Mesenchymal stem cell (in vitro differentiated cells and primary cell): ENCODE results near the gene BMPR1A.

Experiments
- DNase-seq: peaks from one replicate; pipeline ENCODE4 v3.0.0-alpha.2; 2013
- H2AFZ ChIP-seq: one replicate; pipeline ENCODE4 v1.6.1; 2013; ENCODE audit warnings: low read depth, mild to moderate bottlenecking, control low read depth, inconsistent platforms, low read length, moderate library complexity
- H2AK5ac ChIP-seq: 2 replicates; pipeline ENCODE4 v1.6.1; 2013; ENCODE audit warnings: low read length, moderate library complexity, mild to moderate bottlenecking, inconsistent platforms; ENCODE audit not compliant: severe bottlenecking
- H2BK120ac ChIP-seq: one replicate; pipeline ENCODE4 v1.6.1; 2013; ENCODE audit warnings: low read depth, mild to moderate bottlenecking, inconsistent platforms, low read length, moderate library complexity
- H2BK12ac ChIP-seq, 2 experiments: one replicate each; pipeline ENCODE4 v1.6.1; 2013; ENCODE audit warnings: inconsistent platforms in 2 of 2, low read length in 2 of 2, mild to moderate bottlenecking in 2 of 2, moderate library complexity in 2 of 2, control low read depth in 1 of 2
- H2BK15ac ChIP-seq: one replicate; pipeline ENCODE4 v1.6.1; 2013; ENCODE audit warnings: mild to moderate bottlenecking, low read depth, inconsistent platforms; ENCODE audit not compliant: poor library complexity, severe bottlenecking
- H2BK5ac ChIP-seq: 2 replicates; pipeline ENCODE4 v1.6.1; 2013; ENCODE audit warnings: low read depth, mild to moderate bottlenecking, low read length, control low read depth, inconsistent platforms; ENCODE audit not compliant: poor library complexity, severe bottlenecking
- H3K14ac ChIP-seq, 2 experiments: one replicate each; pipeline ENCODE4 v1.6.1; 2013; ENCODE audit warnings: inconsistent platforms in 2 of 2, low read length in 2 of 2, control low read depth in 1 of 2, mild to moderate bottlenecking in 1 of 2, moderate library complexity in 1 of 2
- H3K18ac ChIP-seq, 2 experiments: one replicate each; pipeline ENCODE4 v1.6.1; 2013; ENCODE audit warnings: inconsistent platforms in 2 of 2, low read length in 2 of 2, control low read depth in 1 of 2, low read depth in 1 of 2, mild to moderate bottlenecking in 1 of 2
- H3K23ac ChIP-seq, 2 experiments: one replicate each; pipeline ENCODE4 v1.6.1; 2013; ENCODE audit warnings: inconsistent platforms in 2 of 2, low read length in 2 of 2, mild to moderate bottlenecking in 2 of 2, moderate library complexity in 2 of 2, control low read depth in 1 of 2
- H3K27ac ChIP-seq: 2 replicates; pipeline ENCODE4 v1.5.1; 2013; ENCODE audit warnings: mild to moderate bottlenecking, moderate library complexity, low read length, control low read depth, inconsistent platforms; ENCODE audit not compliant: poor library complexity, severe bottlenecking
- H3K27me3 ChIP-seq, 2 experiments: 2 replicates each; pipeline versions ENCODE4 v1.6.1 to v1.7.0; 2013; ENCODE audit warnings: low read length in 2 of 2, mild to moderate bottlenecking in 2 of 2, moderate library complexity in 2 of 2, control low read depth in 1 of 2, inconsistent platforms in 1 of 2; ENCODE audit not compliant: control insufficient read depth in 1 of 2, insufficient read depth in 1 of 2
- H3K36me3 ChIP-seq, 2 experiments: 2 replicates each; pipeline versions ENCODE4 v1.6.1 to v1.7.0; 2013; ENCODE audit warnings: low read length in 2 of 2, control low read depth in 1 of 2, inconsistent platforms in 1 of 2, low read depth in 1 of 2, mild to moderate bottlenecking in 1 of 2; ENCODE audit not compliant: insufficient read depth in 2 of 2, control insufficient read depth in 1 of 2
- H3K4ac ChIP-seq, 2 experiments: one replicate each; pipeline ENCODE4 v1.6.1; 2013; ENCODE audit warnings: inconsistent platforms in 2 of 2, low read length in 2 of 2, mild to moderate bottlenecking in 2 of 2, moderate library complexity in 2 of 2, control low read depth in 1 of 2, low read depth in 1 of 2
- H3K4me1 ChIP-seq: 2 replicates; pipeline ENCODE4 v1.6.1; 2013; ENCODE audit warnings: low read depth, low read length, control low read depth; ENCODE audit not compliant: control insufficient read depth, insufficient read depth
- H3K4me2 ChIP-seq: 2 replicates; pipeline ENCODE4 v1.6.1; 2013; ENCODE audit warnings: low read length, mild to moderate bottlenecking, inconsistent platforms; ENCODE audit not compliant: poor library complexity, severe bottlenecking
- H3K4me3 ChIP-seq, 2 experiments: 2 replicates each; pipeline versions ENCODE4 v1.5.1 to v1.7.0; 2013; ENCODE audit warnings: low read length in 2 of 2, mild to moderate bottlenecking in 2 of 2, control low read depth in 1 of 2, low read depth in 1 of 2; ENCODE audit not compliant: insufficient read depth in 1 of 2
- H3K79me1 ChIP-seq: replicated peaks from 2 replicates; pipeline ENCODE4 v1.6.1; 2013; ENCODE audit warnings: mild to moderate bottlenecking, control low read depth, low read length, inconsistent platforms; ENCODE audit not compliant: poor library complexity, severe bottlenecking
- H3K9ac ChIP-seq: 2 replicates; pipeline ENCODE4 v1.7.0; 2013; ENCODE audit warnings: mild to moderate bottlenecking, low read length, moderate library complexity
- H3K9me3 ChIP-seq: 2 replicates; pipeline ENCODE4 v1.7.0; 2013; ENCODE audit warnings: mild to moderate bottlenecking, low read length; ENCODE audit not compliant: control insufficient read depth
- H4K8ac ChIP-seq: one replicate; pipeline ENCODE4 v1.6.1; 2013; ENCODE audit warnings: inconsistent platforms, mild to moderate bottlenecking, low read length, moderate library complexity
- H4K91ac ChIP-seq: one replicate; pipeline ENCODE4 v1.6.1; 2013; ENCODE audit warnings: mild to moderate bottlenecking, low read length, inconsistent platforms
- WGBS: methylation state at CpG from one replicate; pipeline ENCODE4 v1.1.7; 2013; ENCODE audit warnings: mixed read lengths; 5-methylcytosine and 5-hydroxymethylcytosine counted together

The BMPR1A gene

GRCh38 chr10:86967481-86967941 lies 211.1 kb downstream of the BMPR1A start:
- H3K14ac ChIP-seq: peak overlapping the region in 1 of 2 experiments; percentile 51
- H2BK12ac ChIP-seq: peak overlapping the region in 1 of 2 experiments; percentile 87
- no peak overlapping the region for H2BK120ac ChIP-seq
- no peaks in the 10 kb centered on the region for H3K79me1 ChIP-seq
- H4K91ac ChIP-seq: peak overlapping the region; percentile 59
- H3K36me3 ChIP-seq: peaks cover 0 to 3% of the 10 kb centered on the region in 2 experiments
- no peak overlapping the region for H2BK15ac ChIP-seq
- 97% methylated on average over 7 of the region's 7 CpGs for WGBS
- no peak overlapping the region for H2AK5ac ChIP-seq
- H3K9ac ChIP-seq: peak overlapping the region; percentile 97
- peak overlapping the region in 1 of 2 experiments; percentile 85 for H3K18ac ChIP-seq
- DNase-seq: no peak
- H3K4me1 ChIP-seq: peaks cover 34% of the 10 kb centered on the region
- no peak overlapping the region for H3K4me2 ChIP-seq
- H3K4me3 ChIP-seq: peak overlapping the region in 1 of 2 experiments; percentile 81
- H3K4ac ChIP-seq: peak overlapping the region in 1 of 2 experiments; percentile 26
- no peak overlapping the region for H2BK5ac ChIP-seq
- no peaks in the 10 kb centered on the region for H3K27me3 ChIP-seq
- no peak overlapping the region for H3K27ac ChIP-seq
- peak overlapping the region; percentile 53 for H4K8ac ChIP-seq
- no peak overlapping the region for H2AFZ ChIP-seq
- no peaks in the 10 kb centered on the region for H3K9me3 ChIP-seq
- no peak overlapping the region for H3K23ac ChIP-seq

DNA sequence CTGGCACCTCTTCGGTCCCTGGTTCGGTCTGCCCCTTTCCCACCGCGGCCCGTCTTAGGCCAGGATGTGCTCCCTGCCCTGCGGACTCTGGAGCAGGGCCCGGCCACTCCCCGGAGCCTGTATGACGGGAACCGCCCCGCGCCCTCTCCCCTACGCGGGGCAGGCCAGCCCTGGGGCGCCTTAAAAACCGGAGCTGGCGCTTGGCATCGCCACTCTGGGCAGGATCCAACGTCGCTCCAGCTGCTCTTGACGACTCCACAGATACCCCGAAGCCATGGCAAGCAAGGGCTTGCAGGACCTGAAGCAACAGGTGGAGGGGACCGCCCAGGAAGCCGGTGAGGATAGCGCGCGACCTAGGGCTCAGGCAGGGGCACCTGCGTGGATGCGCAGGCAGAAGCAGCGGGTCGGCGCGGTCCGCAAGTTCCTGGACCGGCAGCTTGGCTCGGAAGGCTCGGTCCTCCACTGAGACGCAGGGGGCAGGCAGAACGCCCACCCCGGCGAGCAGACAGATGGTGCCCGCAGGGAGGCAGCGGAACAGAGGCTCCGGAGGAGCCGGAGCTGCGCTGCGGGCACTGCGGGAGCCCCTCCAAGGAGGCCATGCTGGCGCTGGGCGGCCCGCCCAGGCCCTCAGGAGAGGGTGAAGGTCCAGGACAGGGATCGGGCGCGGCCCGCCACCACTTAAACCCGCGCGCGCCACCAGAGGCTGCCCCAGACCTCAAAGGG lies 212.0 kb downstream of the BMPR1A start, which contains the start of gene ADIRF:
TSS of gene ADIRF (plus strand) at position 212 of the 723 bp plus-strand sequence. CDS start at position 275, 63 bp downstream.
- peak within 1 kb of the TSS; percentile 85 for H2BK15ac ChIP-seq
- peak within 1 kb of the TSS; percentile 59 for H4K91ac ChIP-seq
- no peak within 1 kb of the TSS for H2BK5ac ChIP-seq
- H3K36me3 ChIP-seq: peaks cover 0 to 3% of the 10 kb centered on the region in 2 experiments
- H3K79me1 ChIP-seq: no peaks in the 10 kb centered on the region
- no peaks in the 10 kb centered on the region for H3K27me3 ChIP-seq
- peak within 1 kb of the TSS in 1 of 2 experiments; percentile 81 for H3K4me3 ChIP-seq
- 96% methylated on average over 59 of the region's 59 CpGs for WGBS
- peak within 1 kb of the TSS; percentile 97 for H3K9ac ChIP-seq
- no peak within 1 kb of the TSS for H2AK5ac ChIP-seq
- H2BK12ac ChIP-seq: peak within 1 kb of the TSS; percentile 20 to 96
- peaks cover 34% of the 10 kb centered on the region for H3K4me1 ChIP-seq
- H3K14ac ChIP-seq: peak within 1 kb of the TSS in 1 of 2 experiments; percentile 57
- H3K4me2 ChIP-seq: no peak within 1 kb of the TSS
- peak within 1 kb of the TSS; percentile 67 for H4K8ac ChIP-seq
- peak within 1 kb of the TSS; percentile 50 to 85 for H3K18ac ChIP-seq
- H3K4ac ChIP-seq: peak within 1 kb of the TSS; percentile 57 to 74
- no peak for DNase-seq
- H3K23ac ChIP-seq: peak within 1 kb of the TSS in 1 of 2 experiments; percentile 49
- no peak within 1 kb of the TSS for H2AFZ ChIP-seq
- peak within 1 kb of the TSS; percentile 55 for H2BK120ac ChIP-seq
- H3K9me3 ChIP-seq: no peaks in the 10 kb centered on the region
- H3K27ac ChIP-seq: no peak within 1 kb of the TSS

- Histone ChIP-seq H3K4me2 (no peak overlapping the region), H3K18ac (peak overlapping the region; percentile 50 to 62), H3K14ac (peak overlapping the region in 1 of 2 experiments; percentile 57), H3K9me3 (no peaks in the 10 kb centered on the region), H3K4me1 (peaks cover 34% of the 10 kb centered on the region), H3K23ac (peak overlapping the region in 1 of 2 experiments; percentile 49), H2BK12ac (peak overlapping the region; percentile 20 to 29), H3K9ac (peak overlapping the region; percentile 97), H3K27ac (no peak overlapping the region), H3K27me3 (no peaks in the 10 kb centered on the region), H3K4me3 (peak overlapping the region in 1 of 2 experiments; percentile 81), H2AK5ac (no peak overlapping the region), H2BK5ac (no peak overlapping the region), H3K36me3 (peaks cover 0 to 3% of the 10 kb centered on the region in 2 experiments), H2AFZ (no peak overlapping the region), H2BK120ac (peak overlapping the region; percentile 55), H4K8ac (peak overlapping the region; percentile 67), H2BK15ac (peak overlapping the region; percentile 85), H3K79me1 (no peaks in the 10 kb centered on the region), H3K4ac (peak overlapping the region; percentile 57 to 74), H4K91ac (peak overlapping the region; percentile 30)
- 88% methylated on average over 9 of the region's 9 CpGs for WGBS
- no peak for DNase-seq
Measured at GRCh38 chr10:86968994-86969355, 212.6 kb downstream of the BMPR1A start.

- peak overlapping the region; percentile 38 to 96 for H2BK12ac ChIP-seq
- H3K23ac ChIP-seq: no peak overlapping the region
- H2AFZ ChIP-seq: peak overlapping the region; percentile 3
- peak; percentile 75 for DNase-seq
- peak overlapping the region; percentile 87 for H4K91ac ChIP-seq
- H3K4me3 ChIP-seq: peak overlapping the region in 1 of 2 experiments; percentile 81
- peak overlapping the region; percentile 6 to 70 for H3K4ac ChIP-seq
- 50% methylated on average over 7 of the region's 8 CpGs for WGBS
- peak overlapping the region; percentile 66 for H4K8ac ChIP-seq
- H3K36me3 ChIP-seq: peaks cover 0 to 3% of the 10 kb centered on the region in 2 experiments
- peak overlapping the region; percentile 50 to 62 for H3K18ac ChIP-seq
- peak overlapping the region; percentile 3 for H2BK15ac ChIP-seq
- H3K9ac ChIP-seq: peak overlapping the region; percentile 97
- H3K14ac ChIP-seq: peak overlapping the region in 1 of 2 experiments; percentile 6
- peak overlapping the region; percentile 6 for H3K27ac ChIP-seq
- peaks cover 34% of the 10 kb centered on the region for H3K4me1 ChIP-seq
- peak overlapping the region; percentile 55 for H2BK120ac ChIP-seq
- H3K9me3 ChIP-seq: no peaks in the 10 kb centered on the region
- no peak overlapping the region for H2BK5ac ChIP-seq
- H2AK5ac ChIP-seq: peak overlapping the region; percentile 8
- H3K27me3 ChIP-seq: no peaks in the 10 kb centered on the region
- peak overlapping the region; percentile 44 for H3K4me2 ChIP-seq
- H3K79me1 ChIP-seq: no peaks in the 10 kb centered on the region
Measured at GRCh38 chr10:86969421-86970041, 213.1 kb downstream of the BMPR1A start.
